Caco-2 (cell line): Measurements from ENCODE around the gene ZNF334. TPM values are rescaled to one million over a fixed set of nuclear protein-coding genes. Genes with fewer than 3 reads are reported as not detected.

Source experiments
- BruUV-seq: library from RNA; stranded (reverse); fragments of 400-500 nt; replicated peaks from 2 replicates; lab custom pipeline; 2021; lab: Mats Ljungman, UMichigan
- CTCF ChIA-PET: fragments of 300-600 bp; sonication (Branson Sonifier 250); formaldehyde crosslinking; loops from one replicate; lab custom pipeline; 2022; ENCODE audit warnings: antibody characterized with exemption; lab: Charles Lee
- POLR2A ChIA-PET: fragments of 300-600 bp; sonication (Branson Sonifier 250); formaldehyde crosslinking; loops from one replicate; lab custom pipeline; 2022; ENCODE audit warnings: antibody characterized with exemption; lab: Charles Lee
- DNase-seq, 2 experiments: peaks; one replicate each; pipeline versions ENCODE4 v3.0.0 to v3.0.0-alpha.2; 2020 to 2022
- H3K27me3 ChIP-seq: replicated peaks from 2 replicates; pipeline ENCODE4 v1.6.0; 2011; ENCODE audit warnings: low read length; ENCODE audit not compliant: control insufficient read depth, insufficient read depth
- H3K36me3 ChIP-seq: 2 replicates; pipeline ENCODE4 v1.5.1; 2011; ENCODE audit warnings: low read length; ENCODE audit not compliant: control insufficient read depth, insufficient read depth
- H3K4me1 ChIP-seq: fragments of 250-450 bp; sonication (Bioruptor Pico); 2 replicates; pipeline ENCODE4 v1.5.1; 2020; ENCODE audit warnings: mild to moderate bottlenecking
- H3K4me3 ChIP-seq: 2 replicates; pipeline ENCODE4 v1.5.1; 2011; ENCODE audit warnings: low read depth, mild to moderate bottlenecking, control low read depth, low read length
- H3K9me3 ChIP-seq: fragments of 250-450 bp; sonication (Bioruptor Pico); 2 replicates; pipeline ENCODE4 v1.5.1; 2020; ENCODE audit warnings: mild to moderate bottlenecking, moderate library complexity
- H3K27ac Mint-ChIP-seq: one replicate; pipeline ENCODE4 v1.8.0; 2022; ENCODE audit warnings: mixed read lengths; ENCODE audit not compliant: unreplicated experiment
- H3K27me3 Mint-ChIP-seq: one replicate; pipeline ENCODE4 v1.8.0; 2022; ENCODE audit warnings: mixed read lengths; ENCODE audit not compliant: insufficient read depth, unreplicated experiment
- H3K36me3 Mint-ChIP-seq: one replicate; pipeline ENCODE4 v1.8.0; 2022; ENCODE audit warnings: mild to moderate bottlenecking, mixed read lengths; ENCODE audit not compliant: insufficient read depth, unreplicated experiment
- H3K4me1 Mint-ChIP-seq: one replicate; pipeline ENCODE4 v1.8.0; 2022; ENCODE audit warnings: low read depth, mixed read lengths; ENCODE audit not compliant: unreplicated experiment
- H3K4me3 Mint-ChIP-seq: one replicate; pipeline ENCODE4 v1.8.0; 2022; ENCODE audit warnings: mild to moderate bottlenecking, moderate library complexity, mixed read lengths; ENCODE audit not compliant: unreplicated experiment
- H3K9me3 Mint-ChIP-seq: one replicate; pipeline ENCODE4 v1.8.0; 2022; ENCODE audit warnings: mixed read lengths; ENCODE audit not compliant: unreplicated experiment
- CTCF ChIP-seq, 2 experiments: fragments of 200-600 bp in 1 of 2; IDR thresholded peaks; 1 replicate in 1 of 2; 2 replicates in 1 of 2; pipeline versions ENCODE4 v1.5.1 to v1.8.0; 2011 to 2022; ENCODE audit warnings: antibody characterized with exemption in 1 of 2, control low read depth in 1 of 2, inconsistent platforms in 1 of 2, low read depth in 1 of 2, low read length in 1 of 2, mild to moderate bottlenecking in 1 of 2, moderate library complexity in 1 of 2; ENCODE audit not compliant: insufficient read depth in 1 of 2, severe bottlenecking in 1 of 2, unreplicated experiment in 1 of 2
- intact Hi-C: fragments of 100-400 bp; cut with micrococcal nuclease; formaldehyde crosslinking; loops from one replicate; pipeline ENCODE4 v1.10.0; 2022; ENCODE audit not compliant: unreplicated experiment
- total RNA-seq: library from RNA; stranded (reverse); gene quantifications from 2 replicates; pipeline ENCODE4 v1.2.3, GENCODE V29; 2022

Gene ZNF334
- total RNA-seq, 1 experiment from 2014 or later: not detected

DNA sequence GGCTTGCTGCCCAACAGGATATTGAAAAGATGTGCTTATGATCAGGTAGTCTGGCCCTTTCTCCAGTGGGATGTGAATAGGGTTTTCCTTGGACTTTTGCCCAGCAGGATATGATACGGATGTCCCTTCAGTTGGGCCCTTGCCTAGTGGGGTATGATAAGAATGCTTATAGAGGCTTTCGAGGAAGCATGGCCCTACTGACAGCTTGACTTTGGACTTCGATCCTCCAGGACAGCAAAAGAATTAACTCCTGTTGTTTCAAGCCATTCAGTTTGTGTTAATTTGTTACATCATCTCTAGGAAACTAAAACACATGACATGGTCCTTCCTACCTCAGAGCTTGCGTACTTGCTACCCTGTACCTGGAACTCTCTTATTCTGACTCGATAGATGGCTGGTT, 9.7 kb upstream of the ZNF334 start:
- Mint-ChIP-seq H3K27ac (no peak overlapping the region), H3K4me1 (no peaks in the 10 kb centered on the region), H3K9me3 (no peaks in the 10 kb centered on the region), H3K36me3 (no peaks in the 10 kb centered on the region), H3K27me3 (peaks cover 3% of the 10 kb centered on the region), H3K4me3 (no peak overlapping the region)
- no TSS peak for BruUV-seq
- H3K36me3 ChIP-seq: no peaks in the 10 kb centered on the region
- intact Hi-C loops: no loop called here
- no peaks in the 10 kb centered on the region for H3K4me1 ChIP-seq
- no peaks in the 10 kb centered on the region for H3K9me3 ChIP-seq
- H3K27me3 ChIP-seq: no peaks in the 10 kb centered on the region
- POLR2A ChIA-PET: no interaction called here
- no peak for DNase-seq
- no peak for TF ChIP-seq CTCF (IDR thresholded peaks at IDR 0.05; ENCODE audit: insufficient read depth in 1 of 2, low read depth in 1 of 2, low read length in 1 of 2, severe bottlenecking in 1 of 2, unreplicated experiment in 1 of 2)
- CTCF ChIA-PET: interaction anchor here (1.0 to 1.3 kb wide), 3 partner anchors 9 to 157 kb away, joined by 3 to 4 read pairs (median 3); no protein-coding TSS in a partner anchor
- no peak overlapping the region for H3K4me3 ChIP-seq

- Histone ChIP-seq H3K4me1 (no peaks in the 10 kb centered on the region), H3K27me3 (no peaks in the 10 kb centered on the region), H3K9me3 (no peaks in the 10 kb centered on the region), H3K36me3 (no peaks in the 10 kb centered on the region), H3K4me3 (no peak overlapping the region)
- BruUV-seq: no TSS peak
- H3K9me3 Mint-ChIP-seq: no peaks in the 10 kb centered on the region
- H3K4me3 Mint-ChIP-seq: no peak overlapping the region
- no peak overlapping the region for H3K27ac Mint-ChIP-seq
- H3K27me3 Mint-ChIP-seq: peaks cover 4% of the 10 kb centered on the region
- ChIA-PET POLR2A (no interaction called here), CTCF (no interaction called here)
- no peaks in the 10 kb centered on the region for H3K4me1 Mint-ChIP-seq
- DNase-seq: peak; percentile 77 to 80
- TF ChIP-seq CTCF (IDR thresholded peaks at IDR 0.05; ENCODE audit: insufficient read depth in 1 of 2, low read depth in 1 of 2, low read length in 1 of 2, severe bottlenecking in 1 of 2, unreplicated experiment in 1 of 2): peak; percentile 85 to 93
- intact Hi-C loops: loop anchor here (1.0 kb wide), 2 partner anchors 178 to 231 kb away; no protein-coding TSS in a partner anchor
- no peaks in the 10 kb centered on the region for H3K36me3 Mint-ChIP-seq
Observed at GRCh38 chr20:46520976-46521579, 7.7 kb upstream of the ZNF334 start.

GRCh38 chr20:46520540-46520939, 7.2 kb upstream of the ZNF334 start:
- TF ChIP-seq CTCF (IDR thresholded peaks at IDR 0.05; ENCODE audit: insufficient read depth in 1 of 2, low read depth in 1 of 2, low read length in 1 of 2, severe bottlenecking in 1 of 2, unreplicated experiment in 1 of 2): no peak
- Histone ChIP-seq H3K4me1 (no peaks in the 10 kb centered on the region), H3K9me3 (no peaks in the 10 kb centered on the region), H3K4me3 (no peak overlapping the region), H3K36me3 (no peaks in the 10 kb centered on the region), H3K27me3 (no peaks in the 10 kb centered on the region)
- no peaks in the 10 kb centered on the region for H3K9me3 Mint-ChIP-seq
- peaks cover 4% of the 10 kb centered on the region for H3K27me3 Mint-ChIP-seq
- H3K27ac Mint-ChIP-seq: no peak overlapping the region
- no peaks in the 10 kb centered on the region for H3K36me3 Mint-ChIP-seq
- ChIA-PET POLR2A (no interaction called here), CTCF (no interaction called here)
- no peak for DNase-seq
- H3K4me1 Mint-ChIP-seq: no peaks in the 10 kb centered on the region
- BruUV-seq: no TSS peak
- intact Hi-C loops: no loop called here
- no peak overlapping the region for H3K4me3 Mint-ChIP-seq
